ENCODE data around the gene KMT5B.

KMT5B gene

DNA sequence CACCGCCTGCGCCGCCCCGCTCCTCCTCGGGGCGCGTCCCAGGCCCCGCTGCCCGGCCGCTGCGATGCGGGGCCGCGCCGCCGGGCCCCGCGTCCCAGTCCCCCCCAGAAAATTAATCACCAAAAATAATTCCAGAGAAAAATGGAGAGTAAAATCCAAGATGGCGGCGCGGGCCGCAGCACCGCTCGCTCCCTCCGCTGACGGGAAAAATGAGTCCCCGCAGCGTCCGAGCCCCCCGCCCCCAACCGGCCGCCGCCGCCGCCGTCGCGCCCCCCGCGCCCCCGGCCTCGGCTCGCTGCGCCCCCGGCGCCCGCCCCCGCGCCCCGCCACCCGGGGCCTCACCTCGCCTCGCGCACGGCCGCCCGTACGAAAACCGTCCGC lies at the start of gene KMT5B:
KMT5B (minus strand) TSS at position 162 of the 381 bp plus-strand sequence. CDS start 23,220 bp downstream, outside the sequence.
- TF ChIP-seq, protein P1, sequence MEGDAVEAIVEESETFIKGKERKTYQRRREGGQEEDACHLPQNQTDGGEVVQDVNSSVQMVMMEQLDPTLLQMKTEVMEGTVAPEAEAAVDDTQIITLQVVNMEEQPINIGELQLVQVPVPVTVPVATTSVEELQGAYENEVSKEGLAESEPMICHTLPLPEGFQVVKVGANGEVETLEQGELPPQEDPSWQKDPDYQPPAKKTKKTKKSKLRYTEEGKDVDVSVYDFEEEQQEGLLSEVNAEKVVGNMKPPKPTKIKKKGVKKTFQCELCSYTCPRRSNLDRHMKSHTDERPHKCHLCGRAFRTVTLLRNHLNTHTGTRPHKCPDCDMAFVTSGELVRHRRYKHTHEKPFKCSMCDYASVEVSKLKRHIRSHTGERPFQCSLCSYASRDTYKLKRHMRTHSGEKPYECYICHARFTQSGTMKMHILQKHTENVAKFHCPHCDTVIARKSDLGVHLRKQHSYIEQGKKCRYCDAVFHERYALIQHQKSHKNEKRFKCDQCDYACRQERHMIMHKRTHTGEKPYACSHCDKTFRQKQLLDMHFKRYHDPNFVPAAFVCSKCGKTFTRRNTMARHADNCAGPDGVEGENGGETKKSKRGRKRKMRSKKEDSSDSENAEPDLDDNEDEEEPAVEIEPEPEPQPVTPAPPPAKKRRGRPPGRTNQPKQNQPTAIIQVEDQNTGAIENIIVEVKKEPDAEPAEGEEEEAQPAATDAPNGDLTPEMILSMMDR (IDR thresholded peaks at IDR 0.05; ENCODE audit: extremely low read depth, missing control alignments): no peak
- peak; percentile 76 for DNase-seq (ENCODE audit: low spot score)

DNA sequence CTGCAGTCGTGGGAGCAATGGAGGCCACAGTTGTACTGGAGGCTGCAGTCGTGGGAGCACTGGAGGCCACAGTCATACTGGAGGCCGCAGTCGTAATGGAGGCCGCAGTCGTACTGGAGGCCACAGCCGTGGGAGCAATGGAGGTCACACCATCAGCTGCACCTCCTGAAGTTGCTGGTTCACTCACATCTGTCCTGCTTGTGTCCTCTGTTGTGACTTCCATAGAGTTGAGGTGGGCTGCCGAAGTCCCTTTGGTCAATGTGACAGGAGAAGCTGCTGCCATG lies 49.4 kb upstream of the KMT5B start:
- DNase-seq (ENCODE audit: low spot score): no peak
- TF ChIP-seq, protein P1 (IDR thresholded peaks at IDR 0.05; ENCODE audit: extremely low read depth, missing control alignments): no peak

DNA sequence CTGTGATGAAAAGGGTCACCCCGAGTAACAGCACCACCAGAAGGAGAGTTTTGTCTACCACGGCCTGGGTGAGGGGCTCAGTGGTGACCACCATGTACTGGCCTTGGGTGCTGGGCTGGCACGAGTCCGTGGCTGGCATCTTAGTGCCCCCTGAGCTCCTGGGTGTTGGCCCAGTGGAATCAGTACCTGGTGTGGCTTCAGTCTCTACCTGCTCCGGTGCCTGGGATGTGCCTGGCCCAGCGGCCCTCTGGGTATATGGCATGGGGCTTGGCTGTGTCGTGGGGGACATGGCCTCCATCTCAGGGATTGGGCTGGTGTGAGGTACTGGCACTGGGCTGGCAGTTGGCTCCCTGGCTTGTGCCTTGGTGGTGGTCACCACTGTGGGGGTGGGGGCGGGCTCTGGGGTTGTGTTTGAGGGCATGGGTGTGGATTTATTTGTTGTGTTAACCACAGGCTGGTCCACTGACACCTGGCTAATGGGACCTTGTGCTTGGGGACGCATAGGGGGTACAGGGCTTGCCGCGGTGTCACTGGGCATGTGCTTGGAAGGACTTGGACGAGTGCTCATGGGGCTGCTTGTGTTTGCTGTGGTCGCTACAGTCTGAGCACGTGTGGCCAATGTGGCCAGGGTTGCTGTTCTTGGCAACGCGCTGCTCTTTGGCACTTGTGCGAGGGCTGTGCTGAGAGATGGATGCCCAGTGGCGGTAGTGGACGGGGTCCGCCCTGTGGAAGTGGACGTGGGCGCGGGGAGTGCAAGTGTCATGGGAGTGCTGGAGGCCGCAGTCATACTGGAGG lies 48.9 kb upstream of the KMT5B start:
- no peak for DNase-seq (ENCODE audit: low spot score)
- TF ChIP-seq, protein P1 (IDR thresholded peaks at IDR 0.05; ENCODE audit: extremely low read depth, missing control alignments): no peak

DNA sequence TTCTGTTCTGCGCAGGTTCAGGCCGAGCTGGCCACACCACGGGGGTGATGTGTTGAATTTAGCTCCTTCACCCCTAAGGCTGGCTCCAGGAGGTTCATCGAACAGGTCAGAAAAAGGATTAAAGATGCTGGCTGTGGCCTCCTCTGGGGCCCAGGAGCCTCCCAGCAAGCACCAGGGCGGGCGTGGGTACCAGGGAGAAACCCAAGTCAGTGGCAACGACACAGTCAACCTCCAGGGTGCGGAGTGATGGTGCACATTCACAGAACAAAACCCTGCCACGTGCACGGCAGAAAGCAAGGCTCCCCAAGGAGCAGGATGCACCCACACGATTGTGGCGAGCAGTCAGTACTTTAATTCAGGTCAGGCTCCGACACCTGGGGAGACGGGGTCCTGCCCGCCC lies 47.9 kb upstream of the KMT5B start:
- TF ChIP-seq, protein P1 (IDR thresholded peaks at IDR 0.05; ENCODE audit: extremely low read depth, missing control alignments): no peak
- no peak for DNase-seq (ENCODE audit: low spot score)

DNA sequence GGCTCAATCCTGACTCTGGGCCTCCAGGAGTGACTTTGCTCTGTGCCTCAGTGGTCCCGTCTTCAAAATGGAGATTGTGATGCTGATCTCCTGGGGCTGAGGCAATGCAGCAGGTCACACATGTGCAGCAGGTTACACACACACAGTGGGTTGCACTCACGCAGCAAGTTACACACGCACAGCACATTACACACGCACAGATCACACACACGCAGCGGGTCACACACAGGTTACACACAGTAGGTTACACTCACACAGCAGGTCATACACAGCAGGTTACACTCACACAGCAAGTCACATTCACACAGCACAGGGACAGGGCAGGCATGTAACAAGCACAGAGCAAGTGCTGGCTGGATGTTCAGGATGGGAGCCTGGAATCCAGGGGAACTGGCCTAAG lies 47.4 kb upstream of the KMT5B start:
- TF ChIP-seq, protein P1 (IDR thresholded peaks at IDR 0.05; ENCODE audit: extremely low read depth, missing control alignments): no peak
- DNase-seq (ENCODE audit: low spot score): no peak

DNA sequence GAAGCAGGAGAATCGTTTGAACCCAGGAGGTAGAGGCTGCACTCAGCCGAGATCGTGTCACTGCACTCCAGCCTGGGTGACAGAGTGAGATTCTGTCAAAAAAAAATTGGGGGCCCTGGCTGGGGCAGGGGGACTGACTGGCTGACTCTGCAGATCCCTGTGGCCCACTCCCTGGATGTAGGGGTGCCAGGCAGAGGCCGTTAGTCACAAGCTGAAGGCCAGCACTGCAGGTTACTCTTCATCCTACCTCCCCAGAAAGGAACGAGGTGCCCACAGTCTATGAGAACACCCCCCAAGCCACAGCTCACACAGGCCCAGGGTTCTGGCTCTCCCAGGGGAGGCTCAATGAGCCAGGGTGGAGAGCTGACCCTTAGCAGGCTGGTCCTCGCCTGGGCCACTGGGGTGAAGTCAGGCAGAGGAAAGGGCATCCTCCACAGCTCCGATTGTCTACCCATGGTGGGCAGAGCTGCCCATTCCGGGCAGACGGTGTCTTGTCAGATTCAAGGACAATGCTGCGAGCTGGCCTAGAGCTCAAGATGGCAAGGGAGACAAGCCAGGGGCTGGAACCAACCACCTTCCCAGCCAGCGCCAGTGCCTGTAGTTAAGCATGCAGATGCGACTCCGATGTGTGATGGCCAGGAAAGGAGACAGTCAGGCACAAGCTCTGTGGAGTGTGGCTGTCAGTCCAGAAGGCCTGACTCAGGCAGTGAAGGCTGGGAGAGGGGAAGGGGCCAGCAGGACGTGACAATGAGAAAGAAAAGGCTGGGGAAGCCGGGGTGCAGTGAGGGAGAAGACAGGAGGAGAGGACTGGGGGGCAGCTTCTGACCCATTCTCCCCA lies 46.2 kb upstream of the KMT5B start:
- DNase-seq (ENCODE audit: low spot score): no peak
- TF ChIP-seq, protein P1 (IDR thresholded peaks at IDR 0.05; ENCODE audit: extremely low read depth, missing control alignments): no peak

DNA sequence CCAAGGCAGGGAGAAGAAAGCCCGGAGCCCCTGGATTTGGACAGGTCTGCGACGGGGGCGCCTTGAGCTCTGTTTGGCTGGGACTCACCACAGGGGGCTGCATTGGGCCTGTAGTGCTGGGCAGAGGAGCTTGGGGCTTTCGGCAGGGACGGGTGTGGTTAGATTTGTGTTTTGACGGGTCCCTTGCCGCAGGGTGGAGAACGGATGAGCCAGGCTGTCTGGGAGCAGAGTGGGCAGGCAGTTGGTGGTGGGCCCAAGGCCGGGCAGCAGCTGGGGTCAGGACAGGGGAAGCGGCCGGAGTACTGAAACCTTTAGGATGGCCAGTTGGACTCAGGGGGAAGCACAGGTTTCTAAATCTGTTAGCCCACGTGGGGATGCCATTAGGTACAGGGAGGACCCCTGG lies 45.3 kb upstream of the KMT5B start:
- no peak for DNase-seq (ENCODE audit: low spot score)
- TF ChIP-seq, protein P1 (IDR thresholded peaks at IDR 0.05; ENCODE audit: extremely low read depth, missing control alignments): no peak

All from GM20000 (cell line).